IMR-90 (cell line): ENCODE measurements around the gene USP6NL. TPM values are rescaled to one million over a fixed set of nuclear protein-coding genes. Genes with fewer than 3 reads are reported as not detected.

Experiments
- ATAC-seq: fragments of 200-7000 bp; cut with Tn5 transposase; 2 replicates; pipeline ENCODE4 v1.9.1; 2020; ENCODE audit warnings: low read depth, mild to moderate bottlenecking, moderate library complexity
- BruUV-seq: library from RNA; stranded (reverse); fragments of 400-500 nt; replicated peaks from 2 replicates; lab custom pipeline; 2021; lab: Mats Ljungman, UMichigan
- CTCF ChIA-PET: fragments of 300-600 bp; formaldehyde crosslinking; extraction: SDS; loops from one replicate; lab custom pipeline; 2021; ENCODE audit warnings: antibody characterized with exemption; lab: Yijun Ruan, JAX
- POLR2A ChIA-PET: fragments of 300-600 bp; sonication (Branson Sonifier 250); formaldehyde crosslinking; loops from one replicate; lab custom pipeline; 2022; ENCODE audit warnings: antibody characterized with exemption; ENCODE audit not compliant: unreplicated experiment; lab: Charles Lee
- DNase-seq: peaks from one replicate; pipeline ENCODE4 v3.0.0; 2013
- H2AFZ ChIP-seq: replicated peaks from 2 replicates; pipeline ENCODE3; 2013; ENCODE audit warnings: low read length, mild to moderate bottlenecking; ENCODE audit not compliant: poor library complexity
- H2AK5ac ChIP-seq: 2 replicates; pipeline ENCODE4 v1.6.1; 2013; ENCODE audit warnings: low read depth, low read length, inconsistent platforms
- H2AK9ac ChIP-seq: replicated peaks from 2 replicates; pipeline ENCODE3; 2013; ENCODE audit warnings: mild to moderate bottlenecking, low read depth, low read length, moderate library complexity; ENCODE audit not compliant: poor library complexity
- H2BK120ac ChIP-seq: 2 replicates; pipeline ENCODE4 v1.6.1; 2013; ENCODE audit warnings: low read depth, low read length, inconsistent platforms
- H2BK15ac ChIP-seq: 3 replicates; pipeline ENCODE4 v1.6.1; 2013; ENCODE audit warnings: low read depth, low read length, inconsistent platforms
- H2BK20ac ChIP-seq: 2 replicates; pipeline ENCODE4 v1.6.1; 2013; ENCODE audit warnings: low read depth, mild to moderate bottlenecking, inconsistent platforms, low read length, moderate library complexity
- H2BK5ac ChIP-seq: 2 replicates; pipeline ENCODE4 v1.6.1; 2013; ENCODE audit warnings: mild to moderate bottlenecking, low read depth, low read length, inconsistent platforms; ENCODE audit not compliant: poor library complexity, severe bottlenecking
- H3K14ac ChIP-seq: replicated peaks from 2 replicates; pipeline ENCODE4 v1.6.1; 2013; ENCODE audit warnings: low read depth, low read length, inconsistent platforms
- H3K18ac ChIP-seq: 2 replicates; pipeline ENCODE4 v1.6.1; 2013; ENCODE audit warnings: low read depth, low read length, control low read depth
- H3K23ac ChIP-seq: 2 replicates; pipeline ENCODE4 v1.6.1; 2013; ENCODE audit warnings: low read depth, low read length, inconsistent platforms
- H3K27ac ChIP-seq: 2 replicates; pipeline ENCODE4 v1.5.1; 2013; ENCODE audit warnings: mild to moderate bottlenecking, control low read depth, low read length; ENCODE audit not compliant: insufficient read depth
- H3K27me3 ChIP-seq: 2 replicates; pipeline ENCODE4 v1.6.1; 2013; ENCODE audit warnings: low read length; ENCODE audit not compliant: control insufficient read depth, insufficient read depth
- H3K36me3 ChIP-seq: 2 replicates; pipeline ENCODE4 v1.6.1; 2013; ENCODE audit warnings: low read length, mixed read lengths; ENCODE audit not compliant: control insufficient read depth, insufficient read depth
- H3K4ac ChIP-seq: 2 replicates; pipeline ENCODE4 v1.6.1; 2013; ENCODE audit warnings: low read depth, low read length, inconsistent platforms
- H3K4me1 ChIP-seq: 2 replicates; pipeline ENCODE4 v1.6.1; 2013; ENCODE audit warnings: low read length, mixed read lengths; ENCODE audit not compliant: control insufficient read depth, insufficient read depth
- H3K4me2 ChIP-seq: 2 replicates; pipeline ENCODE4 v1.6.1; 2013; ENCODE audit warnings: low read depth, mild to moderate bottlenecking, control low read depth, low read length, moderate library complexity
- H3K4me3 ChIP-seq: 2 replicates; pipeline ENCODE4 v1.5.1; 2013; ENCODE audit warnings: low read depth, mild to moderate bottlenecking, control low read depth, low read length, moderate library complexity; ENCODE audit not compliant: insufficient read depth
- H3K56ac ChIP-seq: 2 replicates; pipeline ENCODE4 v1.6.1; 2013; ENCODE audit warnings: low read length, inconsistent platforms; ENCODE audit not compliant: insufficient read depth; ENCODE audit errors: extremely low read depth
- H3K79me1 ChIP-seq, 2 experiments: 2 replicates each; pipeline ENCODE4 v1.6.1; 2013; ENCODE audit warnings: low read length in 2 of 2, inconsistent platforms in 1 of 2, low read depth in 1 of 2
- H3K9ac ChIP-seq: 2 replicates; pipeline ENCODE4 v1.6.1; 2013; ENCODE audit warnings: low read depth, low read length, control low read depth
- H3K9me1 ChIP-seq: 2 replicates; pipeline ENCODE4 v1.6.1; 2013; ENCODE audit warnings: low read length, inconsistent platforms; ENCODE audit not compliant: insufficient read depth
- H3K9me3 ChIP-seq: 2 replicates; pipeline ENCODE4 v1.6.1; 2013; ENCODE audit warnings: low read length; ENCODE audit not compliant: control insufficient read depth, insufficient read depth
- H4K20me1 ChIP-seq: 2 replicates; pipeline ENCODE4 v1.6.1; 2013; ENCODE audit warnings: low read length, inconsistent platforms; ENCODE audit not compliant: insufficient read depth
- H4K5ac ChIP-seq: 2 replicates; pipeline ENCODE4 v1.6.1; 2013; ENCODE audit warnings: mild to moderate bottlenecking, low read depth, low read length, control low read depth
- H4K8ac ChIP-seq, 2 experiments: 2 replicates each; pipeline ENCODE4 v1.6.1; 2013; ENCODE audit warnings: low read depth in 2 of 2, low read length in 2 of 2, control low read depth in 1 of 2, inconsistent platforms in 1 of 2
- H4K91ac ChIP-seq: 2 replicates; pipeline ENCODE4 v1.6.1; 2013; ENCODE audit warnings: low read depth, low read length, inconsistent platforms; ENCODE audit not compliant: insufficient read depth
- BHLHE40 ChIP-seq: fragments of 150-350 bp; IDR thresholded peaks from 2 replicates; pipeline ENCODE4 v1.6.1; 2016; ENCODE audit warnings: mild to moderate bottlenecking, low read depth, low read length
- MAFK ChIP-seq: IDR thresholded peaks from 2 replicates; pipeline ENCODE4 v1.6.1; 2012; ENCODE audit warnings: low read depth, low read length, improper control_type of control experiment
- MAZ ChIP-seq: IDR thresholded peaks from 2 replicates; pipeline ENCODE4 v1.6.1; 2012; ENCODE audit warnings: low read depth, mild to moderate bottlenecking, low read length, improper control_type of control experiment, moderate library complexity, borderline replicate concordance
- NFE2L2 ChIP-seq: fragments of 150-350 bp; IDR thresholded peaks from 2 replicates; pipeline ENCODE4 v1.6.1; 2016; ENCODE audit warnings: low read depth, mild to moderate bottlenecking, low read length
- POLR2A ChIP-seq: IDR thresholded peaks from 2 replicates; pipeline ENCODE4 v1.6.1; 2012; ENCODE audit warnings: mild to moderate bottlenecking, low read depth, low read length
- RCOR1 ChIP-seq: IDR thresholded peaks from 2 replicates; pipeline ENCODE4 v1.6.1; 2012; ENCODE audit warnings: mild to moderate bottlenecking, low read length, improper control_type of control experiment; ENCODE audit not compliant: insufficient replicate concordance
- WGBS, 2 experiments: methylation state at CpG; one replicate each; pipeline versions ENCODE4 v1.1.5 to v1.1.7; 2013; ENCODE audit warnings: missing lambda C conversion rate in 2 of 2; ENCODE audit not compliant: insufficient read length in 1 of 2; ENCODE audit errors: extremely low coverage in 2 of 2; 5-methylcytosine and 5-hydroxymethylcytosine counted together
- dilution Hi-C: fragments of 300-500 bp; cut with HindIII; formaldehyde crosslinking; loops from one replicate; pipeline ENCODE4 v1.14.3; 2018; ENCODE audit warnings: low sequenced_read_pairs; ENCODE audit not compliant: unreplicated experiment
- in situ Hi-C: fragments of 300-500 bp; cut with MboI; formaldehyde crosslinking; loops from 3 replicates; pipeline ENCODE4 v1.14.3; 2019; ENCODE audit warnings: low sequenced_read_pairs, inconsistent platforms, mixed read lengths
- intact Hi-C: fragments of 100-400 bp; cut with micrococcal nuclease; formaldehyde crosslinking; loops from 2 replicates; pipeline ENCODE4 v1.10.0; 2022
- polyA plus RNA-seq, 3 experiments: library from polyadenylated mRNA; depleted of rRNA; stranded (reverse); fragments of >200 nt; gene quantifications; 2 replicates each; pipeline ENCODE4 v1.2.3, GENCODE V29; 2012; ENCODE audit warnings: low replicate concordance in 1 of 3
- total RNA-seq: library from RNA; depleted of rRNA; stranded (reverse); fragments of >200 nt; gene quantifications from 2 replicates; pipeline ENCODE4 v1.2.3, GENCODE V29; 2012
- TF ChIP-seq, protein P1 (sequence below): conservative IDR thresholded peaks from 2 replicates; pipeline ENCODE4 v1.5.1; 2012; ENCODE audit warnings: mild to moderate bottlenecking, low read depth, low read length, improper control_type of control experiment

The USP6NL gene
- total and polyA plus RNA-seq, 2 of the 4 experiments (the other 2 are of a cell fraction) = 7.8 to 9.1 TPM

GRCh38 chr10:11527691-11528255, 83.7 kb downstream of the USP6NL start:
- H3K9me3 ChIP-seq = no peaks in the 10 kb centered on the region
- no peaks in the 10 kb centered on the region for H4K20me1 ChIP-seq
- ChIA-PET CTCF (no interaction called here), POLR2A (no interaction called here)
- H3K9ac ChIP-seq = no peak overlapping the region
- H3K14ac ChIP-seq = no peak overlapping the region
- WGBS, 2 experiments = no CpG with 5 or more reads among the region's 4 CpGs
- no peak overlapping the region for H4K91ac ChIP-seq
- no peak overlapping the region for H2AK9ac ChIP-seq
- no peak overlapping the region for H4K5ac ChIP-seq
- H2AK5ac ChIP-seq = no peak overlapping the region
- H2BK120ac ChIP-seq = no peak overlapping the region
- no peak overlapping the region for H3K27ac ChIP-seq
- TF ChIP-seq POLR2A (no peak), NFE2L2 (no peak), RCOR1 (no peak), BHLHE40 (no peak), MAZ (no peak), MAFK (no peak)
- TF ChIP-seq, protein P1, sequence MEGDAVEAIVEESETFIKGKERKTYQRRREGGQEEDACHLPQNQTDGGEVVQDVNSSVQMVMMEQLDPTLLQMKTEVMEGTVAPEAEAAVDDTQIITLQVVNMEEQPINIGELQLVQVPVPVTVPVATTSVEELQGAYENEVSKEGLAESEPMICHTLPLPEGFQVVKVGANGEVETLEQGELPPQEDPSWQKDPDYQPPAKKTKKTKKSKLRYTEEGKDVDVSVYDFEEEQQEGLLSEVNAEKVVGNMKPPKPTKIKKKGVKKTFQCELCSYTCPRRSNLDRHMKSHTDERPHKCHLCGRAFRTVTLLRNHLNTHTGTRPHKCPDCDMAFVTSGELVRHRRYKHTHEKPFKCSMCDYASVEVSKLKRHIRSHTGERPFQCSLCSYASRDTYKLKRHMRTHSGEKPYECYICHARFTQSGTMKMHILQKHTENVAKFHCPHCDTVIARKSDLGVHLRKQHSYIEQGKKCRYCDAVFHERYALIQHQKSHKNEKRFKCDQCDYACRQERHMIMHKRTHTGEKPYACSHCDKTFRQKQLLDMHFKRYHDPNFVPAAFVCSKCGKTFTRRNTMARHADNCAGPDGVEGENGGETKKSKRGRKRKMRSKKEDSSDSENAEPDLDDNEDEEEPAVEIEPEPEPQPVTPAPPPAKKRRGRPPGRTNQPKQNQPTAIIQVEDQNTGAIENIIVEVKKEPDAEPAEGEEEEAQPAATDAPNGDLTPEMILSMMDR = no peak
- no TSS peak for BruUV-seq
- H2BK15ac ChIP-seq = no peak overlapping the region
- peaks cover 12% of the 10 kb centered on the region for H3K4me1 ChIP-seq
- peak overlapping the region; percentile 14 for H3K4me3 ChIP-seq
- peaks cover 10 to 13% of the 10 kb centered on the region in 2 experiments; a peak in 3 of 4 replicates for H3K79me1 ChIP-seq
- in situ Hi-C loops = no loop called here
- peak overlapping the region; percentile 71; the same call in 1 of the 2 replicates for H3K4me2 ChIP-seq
- no peak overlapping the region for H2BK5ac ChIP-seq
- no peak overlapping the region for H2AFZ ChIP-seq
- dilution Hi-C loops = no loop called here
- H3K27me3 ChIP-seq = no peaks in the 10 kb centered on the region
- DNase-seq (peak; percentile 25), ATAC-seq (peak; percentile 21; the same call in 1 of the 2 replicates)
- no peak overlapping the region for H3K56ac ChIP-seq
- H2BK20ac ChIP-seq = no peak overlapping the region
- no peak overlapping the region for H3K4ac ChIP-seq
- intact Hi-C loops = no loop called here
- peaks cover 3% of the 10 kb centered on the region; the same call in 1 of the 2 replicates for H3K9me1 ChIP-seq
- no peak overlapping the region for H3K23ac ChIP-seq
- no peak overlapping the region for H3K18ac ChIP-seq
- no peaks in the 10 kb centered on the region for H3K36me3 ChIP-seq
- no peak overlapping the region for H4K8ac ChIP-seq
